ENCODE measurements around the gene SMG9. TPM values are rescaled to one million over a fixed set of nuclear protein-coding genes. Genes with fewer than 3 reads are reported as not detected.

The SMG9 gene
- total RNA-seq, 1 donor from 2014 or later: 35.0 TPM

- no peaks in the 10 kb centered on the region for H3K27me3 ChIP-seq (ENCODE audit: insufficient read depth, low read length)
- no peaks in the 10 kb centered on the region for H3K36me3 ChIP-seq (ENCODE audit: insufficient read depth, low read length)
- no peaks in the 10 kb centered on the region for H4K20me1 ChIP-seq (ENCODE audit: insufficient read depth, low read length)
- TF ChIP-seq EZH2 (IDR thresholded peaks at IDR 0.05; ENCODE audit: insufficient read depth, low read length) (no peak), CTCF (IDR thresholded peaks at IDR 0.05; ENCODE audit: insufficient read depth, low read depth, low read length) (no peak)
- FAIRE-seq: no peak
- H3K79me2 ChIP-seq (ENCODE audit: insufficient read depth, low read length): no peaks in the 10 kb centered on the region
- no peaks in the 10 kb centered on the region for H3K9me3 ChIP-seq (ENCODE audit: insufficient read depth, low read depth, low read length)
- H3K4me1 ChIP-seq (ENCODE audit: insufficient read depth, low read length): peaks cover 31% of the 10 kb centered on the region
- no peak overlapping the region for H3K4me3 ChIP-seq (ENCODE audit: insufficient read depth, low read depth, low read length)
- H3K4me3 Mint-ChIP-seq (ENCODE audit: unreplicated experiment): no peak overlapping the region
- peaks cover 23% of the 10 kb centered on the region for H3K4me1 Mint-ChIP-seq (ENCODE audit: low read depth, unreplicated experiment)
- no peak overlapping the region for H3K27ac Mint-ChIP-seq (ENCODE audit: unreplicated experiment)
- H3K27ac ChIP-seq (ENCODE audit: low read depth, low read length): no peak overlapping the region
- peaks cover 1% of the 10 kb centered on the region for H3K9me3 Mint-ChIP-seq (ENCODE audit: unreplicated experiment)
- no peak overlapping the region for H2AFZ ChIP-seq (ENCODE audit: low read depth, low read length)
- DNase-seq (ENCODE audit: low read depth): no peak
- H3K27me3 Mint-ChIP-seq (ENCODE audit: low read depth, unreplicated experiment): peaks cover 38% of the 10 kb centered on the region
- H3K4me2 ChIP-seq (ENCODE audit: low read length): no peak overlapping the region
- peaks cover 6% of the 10 kb centered on the region for H3K36me3 Mint-ChIP-seq (ENCODE audit: low read depth, unreplicated experiment)
- H3K9ac ChIP-seq (ENCODE audit: low read length): no peak overlapping the region
Measured at GRCh38 chr19:43768273-43769050, 13.7 kb upstream of the SMG9 start.

- Mint-ChIP-seq H3K36me3 (ENCODE audit: low read depth, unreplicated experiment) (peaks cover 3% of the 10 kb centered on the region), H3K27me3 (ENCODE audit: low read depth, unreplicated experiment) (peaks cover 32% of the 10 kb centered on the region), H3K9me3 (ENCODE audit: unreplicated experiment) (peaks cover 1% of the 10 kb centered on the region), H3K27ac (ENCODE audit: unreplicated experiment) (no peak overlapping the region), H3K4me3 (ENCODE audit: unreplicated experiment) (no peak overlapping the region), H3K4me1 (ENCODE audit: low read depth, unreplicated experiment) (peaks cover 27% of the 10 kb centered on the region)
- FAIRE-seq: no peak
- Histone ChIP-seq H3K36me3 (ENCODE audit: insufficient read depth, low read length) (no peaks in the 10 kb centered on the region), H3K27me3 (ENCODE audit: insufficient read depth, low read length) (no peaks in the 10 kb centered on the region), H3K9me3 (ENCODE audit: insufficient read depth, low read depth, low read length) (no peaks in the 10 kb centered on the region), H4K20me1 (ENCODE audit: insufficient read depth, low read length) (no peaks in the 10 kb centered on the region), H3K4me3 (ENCODE audit: insufficient read depth, low read depth, low read length) (no peak overlapping the region), H3K4me2 (ENCODE audit: low read length) (no peak overlapping the region), H3K4me1 (ENCODE audit: insufficient read depth, low read length) (peaks cover 35% of the 10 kb centered on the region), H3K27ac (ENCODE audit: low read depth, low read length) (no peak overlapping the region), H3K79me2 (ENCODE audit: insufficient read depth, low read length) (no peaks in the 10 kb centered on the region), H2AFZ (ENCODE audit: low read depth, low read length) (no peak overlapping the region), H3K9ac (ENCODE audit: low read length) (no peak overlapping the region)
- DNase-seq (ENCODE audit: low read depth): no peak
- TF ChIP-seq CTCF (IDR thresholded peaks at IDR 0.05; ENCODE audit: insufficient read depth, low read depth, low read length) (no peak), EZH2 (IDR thresholded peaks at IDR 0.05; ENCODE audit: insufficient read depth, low read length) (no peak)
Measured at GRCh38 chr19:43767818-43768217, 13.1 kb upstream of the SMG9 start.

GRCh38 chr19:43767316-43767715 is 12.6 kb upstream of the SMG9 start:
- DNase-seq (ENCODE audit: low read depth) (no peak), FAIRE-seq (no peak)
- Histone ChIP-seq H3K79me2 (ENCODE audit: insufficient read depth, low read length) (no peaks in the 10 kb centered on the region), H3K4me3 (ENCODE audit: insufficient read depth, low read depth, low read length) (no peak overlapping the region), H3K27ac (ENCODE audit: low read depth, low read length) (no peak overlapping the region), H4K20me1 (ENCODE audit: insufficient read depth, low read length) (no peaks in the 10 kb centered on the region), H2AFZ (ENCODE audit: low read depth, low read length) (no peak overlapping the region), H3K4me1 (ENCODE audit: insufficient read depth, low read length) (peaks cover 36% of the 10 kb centered on the region), H3K36me3 (ENCODE audit: insufficient read depth, low read length) (no peaks in the 10 kb centered on the region), H3K9ac (ENCODE audit: low read length) (no peak overlapping the region), H3K9me3 (ENCODE audit: insufficient read depth, low read depth, low read length) (no peaks in the 10 kb centered on the region), H3K4me2 (ENCODE audit: low read length) (no peak overlapping the region), H3K27me3 (ENCODE audit: insufficient read depth, low read length) (no peaks in the 10 kb centered on the region)
- peaks cover 1% of the 10 kb centered on the region for H3K9me3 Mint-ChIP-seq (ENCODE audit: unreplicated experiment)
- peaks cover 3% of the 10 kb centered on the region for H3K36me3 Mint-ChIP-seq (ENCODE audit: low read depth, unreplicated experiment)
- no peak overlapping the region for H3K27ac Mint-ChIP-seq (ENCODE audit: unreplicated experiment)
- no peak overlapping the region for H3K4me3 Mint-ChIP-seq (ENCODE audit: unreplicated experiment)
- TF ChIP-seq EZH2 (IDR thresholded peaks at IDR 0.05; ENCODE audit: insufficient read depth, low read length): no peak
- no peak for TF ChIP-seq CTCF (IDR thresholded peaks at IDR 0.05; ENCODE audit: insufficient read depth, low read depth, low read length)
- peaks cover 27% of the 10 kb centered on the region for H3K4me1 Mint-ChIP-seq (ENCODE audit: low read depth, unreplicated experiment)
- H3K27me3 Mint-ChIP-seq (ENCODE audit: low read depth, unreplicated experiment): peaks cover 27% of the 10 kb centered on the region

Measured in astrocyte (in vitro differentiated cells and primary cell).